Frontal cortex (tissue), 4 donors: ENCODE data around the gene MAML3. TPM values are rescaled to one million over a fixed set of nuclear protein-coding genes. Genes with fewer than 3 reads are reported as not detected.

ENCODE experiments used
- DNase-seq, 2 donors: peaks; one replicate each; pipeline ENCODE4 v3.0.0; 2012; ENCODE audit warnings: low spot score in 2 of 2
- FAIRE-seq: peaks from 2 replicates; lab custom pipeline; 2012; peaks lifted over from hg19 to GRCh38; lab: Jason Lieb, UNC
- total RNA-seq: library from RNA; depleted of rRNA; stranded (reverse); fragments of >200 nt; gene quantifications from one replicate; pipeline ENCODE4 v1.2.3, GENCODE V29; 2014
- donor health status: control.
- donor health status: control.
- donor health status: control.

Gene MAML3
- total RNA-seq, 1 donor from 2014 or later, result 7.7 TPM

DNA sequence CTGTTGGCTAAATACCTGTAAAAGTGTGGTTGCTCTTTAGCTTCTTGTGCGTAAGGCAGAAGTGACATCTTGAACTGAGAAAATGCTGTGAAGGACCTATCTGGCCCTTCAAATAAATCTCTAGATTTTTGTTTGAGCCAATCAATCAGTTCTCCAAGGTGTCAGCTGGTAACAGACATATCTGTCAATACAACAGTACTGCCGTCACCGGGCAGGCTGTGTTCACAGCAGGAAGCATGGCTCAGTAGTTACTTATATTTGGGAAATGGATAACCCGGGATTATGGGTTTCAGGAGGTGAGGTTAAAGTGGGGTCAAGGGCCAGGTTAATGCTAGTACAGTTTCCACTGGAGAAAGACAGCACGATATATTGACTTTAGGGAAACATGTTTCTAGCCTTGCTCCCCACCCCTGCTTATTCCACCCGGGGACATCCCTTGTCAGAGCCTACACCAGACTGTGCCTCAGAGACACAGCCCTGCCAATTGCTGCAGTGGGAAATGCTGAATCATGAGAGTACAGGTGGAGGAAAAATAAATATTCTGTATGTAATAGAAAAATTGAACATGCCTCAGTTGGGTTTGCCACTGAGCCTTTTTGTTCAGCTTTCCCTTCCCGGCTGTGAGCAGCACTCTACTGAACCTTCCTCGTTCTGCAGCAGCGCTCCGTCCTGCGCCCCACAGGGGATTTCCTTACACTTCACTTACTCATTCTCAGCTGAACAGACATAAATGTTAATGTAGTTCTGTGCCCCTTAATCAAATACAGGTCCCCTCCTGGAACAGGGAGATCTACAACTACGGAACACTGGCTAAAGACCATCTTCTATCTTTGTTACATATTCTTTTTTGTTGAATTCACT, 367.3 kb downstream of the MAML3 start:
- DNase-seq, result no peak
- FAIRE-seq, result no peak

DNA sequence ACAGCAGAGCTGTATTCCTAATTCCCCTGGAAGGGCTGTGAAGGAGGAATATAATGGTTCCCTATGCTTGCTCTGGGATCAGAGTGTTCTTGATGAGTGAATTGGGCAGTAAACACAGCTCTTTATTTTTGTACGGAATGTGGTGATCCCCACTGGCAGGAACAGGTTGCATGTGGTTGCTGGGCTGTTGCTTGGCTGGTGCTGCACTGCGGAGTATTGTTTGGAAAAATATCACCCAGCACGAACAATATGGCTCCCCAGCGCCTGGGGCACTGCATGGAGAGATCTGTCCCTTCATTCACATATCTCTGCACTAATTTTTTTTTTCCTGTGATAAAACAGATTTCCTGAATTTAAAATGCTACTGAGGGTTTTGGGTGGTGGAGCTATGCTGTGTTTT, 368.6 kb downstream of the MAML3 start:
- FAIRE-seq (no peak), DNase-seq (no peak)

- peak in 1 of 2 donors; percentile 11 for DNase-seq
- no peak for FAIRE-seq
Measured at GRCh38 chr4:139783741-139784484, 370.1 kb downstream of the MAML3 start.

GRCh38 chr4:139782926-139783522, 371.0 kb downstream of the MAML3 start:
- DNase-seq (no peak), FAIRE-seq (no peak)

GRCh38 chr4:139781066-139781465, 372.9 kb downstream of the MAML3 start:
- FAIRE-seq, result no peak

GRCh38 chr4:139779691-139780090, 374.3 kb downstream of the MAML3 start:
- DNase-seq (no peak), FAIRE-seq (no peak)

More at GRCh38 chr4:139781066-139781465, 372.9 kb downstream of the MAML3 start:
- DNase-seq, result no peak

DNA sequence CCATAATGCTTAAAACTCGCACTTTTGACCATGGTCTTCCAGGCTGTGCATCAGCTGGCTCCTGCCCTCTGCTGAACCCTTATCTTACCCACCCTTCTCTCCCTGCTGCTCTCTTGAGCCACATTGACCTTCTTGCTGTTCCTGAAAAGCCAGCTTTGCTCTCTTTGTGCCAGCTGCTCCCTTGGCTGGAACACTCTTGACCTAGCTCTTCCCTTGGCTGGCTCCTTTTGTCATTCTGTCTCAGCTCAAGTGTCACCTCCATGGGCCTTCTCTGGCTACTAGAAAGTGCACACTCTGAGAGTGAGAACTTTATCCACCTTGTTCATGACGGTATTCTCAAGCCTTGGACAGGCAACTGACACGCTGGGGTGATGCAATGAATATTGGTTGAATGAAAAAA, 376.2 kb downstream of the MAML3 start:
- FAIRE-seq (no peak), DNase-seq (no peak)

- no peak for FAIRE-seq
- no peak for DNase-seq
Measured at GRCh38 chr4:139776235-139776634, 377.7 kb downstream of the MAML3 start.

GRCh38 chr4:139774759-139775487, 379.1 kb downstream of the MAML3 start:
- DNase-seq (no peak), FAIRE-seq (no peak)

DNA sequence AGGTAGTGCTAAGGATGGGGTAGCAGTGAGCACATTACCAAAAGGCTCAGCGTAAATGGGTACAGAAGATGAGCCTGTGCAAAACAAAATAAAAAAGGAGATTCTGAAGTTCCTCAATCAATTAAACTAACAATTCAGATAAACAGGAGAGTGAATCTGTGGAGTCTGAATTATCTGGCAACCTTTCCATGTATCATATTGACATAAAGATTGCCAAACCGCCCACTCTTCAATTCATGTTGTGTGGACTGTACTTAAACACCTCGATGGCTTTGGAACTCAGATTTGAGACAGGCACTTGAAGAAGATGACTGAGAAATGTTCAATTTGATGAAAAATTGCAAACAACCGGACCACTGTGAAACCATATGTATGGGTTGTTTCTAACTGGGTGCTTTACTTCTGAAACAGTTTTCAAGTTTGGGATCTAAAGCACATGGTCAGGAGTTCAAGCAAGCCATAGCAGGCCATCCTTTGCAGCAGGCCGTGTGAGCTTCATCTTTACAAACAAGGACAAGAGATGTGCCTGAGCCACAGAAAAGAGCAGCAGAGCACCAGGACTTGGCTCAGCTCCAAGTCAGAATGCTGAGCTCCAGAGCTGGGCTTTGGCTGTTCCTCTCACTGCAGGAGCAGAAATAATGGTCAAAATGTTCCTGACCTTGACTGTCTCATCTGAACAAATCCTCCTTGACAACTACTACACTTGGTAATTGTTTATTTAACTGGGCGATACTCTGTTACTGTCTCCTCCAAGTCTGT, 380.2 kb downstream of the MAML3 start:
- DNase-seq, result no peak
- no peak for FAIRE-seq

GRCh38 chr4:139770361-139770760, 383.6 kb downstream of the MAML3 start:
- FAIRE-seq, result no peak

DNA sequence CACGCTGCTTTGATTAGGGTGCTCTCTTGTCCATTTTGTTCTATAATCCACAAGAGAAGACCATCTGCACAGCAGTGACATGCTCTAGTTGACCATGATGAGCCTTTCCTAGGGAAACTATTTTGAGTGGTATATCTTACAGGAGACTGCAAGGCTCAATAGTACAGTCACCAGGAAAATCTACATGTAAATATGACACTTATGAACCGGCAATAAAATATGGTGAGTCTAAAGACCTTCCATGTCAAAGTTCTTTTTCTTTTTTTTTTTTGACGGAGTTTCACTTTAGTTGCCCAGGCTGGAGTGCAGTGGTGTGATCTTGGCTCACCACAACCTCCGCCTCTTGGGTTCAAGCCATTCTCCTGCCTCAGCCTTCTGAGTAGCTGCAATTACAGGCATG, 384.6 kb downstream of the MAML3 start:
- DNase-seq (no peak), FAIRE-seq (no peak)

More at GRCh38 chr4:139770361-139770760, 383.6 kb downstream of the MAML3 start:
- DNase-seq, result no peak

- FAIRE-seq, result no peak
- DNase-seq, result no peak
Measured at GRCh38 chr4:139768896-139769295, 385.1 kb downstream of the MAML3 start.

DNA sequence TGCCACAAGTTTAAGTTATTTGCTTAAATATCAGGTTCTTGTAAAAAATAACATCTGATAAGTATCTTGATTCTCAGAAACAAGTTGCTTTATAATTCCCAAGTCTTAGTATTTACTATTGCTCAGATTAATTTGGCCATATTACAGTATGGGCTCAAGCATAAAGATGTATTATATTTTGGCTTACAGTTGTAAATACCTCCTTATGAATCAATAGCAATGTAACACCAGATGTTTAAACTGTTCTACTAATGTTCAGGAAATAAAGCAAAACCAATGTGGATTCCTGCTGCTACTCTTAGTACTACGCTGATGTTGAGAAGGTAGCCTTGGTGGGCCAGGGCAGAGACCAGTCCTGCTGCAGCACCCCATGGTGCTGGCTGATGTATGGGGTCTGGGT, 385.6 kb downstream of the MAML3 start:
- DNase-seq, result no peak
- no peak for FAIRE-seq

GRCh38 chr4:139767585-139767984, 386.4 kb downstream of the MAML3 start:
- DNase-seq (no peak), FAIRE-seq (no peak)

DNA sequence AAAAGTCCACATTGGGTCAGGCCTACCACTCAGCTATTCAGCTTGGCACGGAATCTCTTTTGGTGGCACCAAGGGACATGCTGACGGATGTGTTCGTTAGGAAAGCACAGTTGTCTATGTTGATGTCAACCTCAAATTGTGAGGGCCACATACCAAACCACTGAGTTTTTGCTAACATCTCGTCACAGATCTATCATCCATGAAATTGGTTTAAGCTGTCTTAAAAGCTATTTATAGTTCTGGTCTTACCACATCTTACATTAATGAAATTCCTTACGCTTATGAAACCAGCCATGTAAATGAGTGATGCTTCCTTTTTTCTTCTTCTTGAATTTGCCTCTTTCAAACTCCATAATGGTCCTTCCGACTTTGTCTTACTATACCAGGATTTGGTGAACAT, 386.8 kb downstream of the MAML3 start:
- DNase-seq (no peak), FAIRE-seq (no peak)

DNA sequence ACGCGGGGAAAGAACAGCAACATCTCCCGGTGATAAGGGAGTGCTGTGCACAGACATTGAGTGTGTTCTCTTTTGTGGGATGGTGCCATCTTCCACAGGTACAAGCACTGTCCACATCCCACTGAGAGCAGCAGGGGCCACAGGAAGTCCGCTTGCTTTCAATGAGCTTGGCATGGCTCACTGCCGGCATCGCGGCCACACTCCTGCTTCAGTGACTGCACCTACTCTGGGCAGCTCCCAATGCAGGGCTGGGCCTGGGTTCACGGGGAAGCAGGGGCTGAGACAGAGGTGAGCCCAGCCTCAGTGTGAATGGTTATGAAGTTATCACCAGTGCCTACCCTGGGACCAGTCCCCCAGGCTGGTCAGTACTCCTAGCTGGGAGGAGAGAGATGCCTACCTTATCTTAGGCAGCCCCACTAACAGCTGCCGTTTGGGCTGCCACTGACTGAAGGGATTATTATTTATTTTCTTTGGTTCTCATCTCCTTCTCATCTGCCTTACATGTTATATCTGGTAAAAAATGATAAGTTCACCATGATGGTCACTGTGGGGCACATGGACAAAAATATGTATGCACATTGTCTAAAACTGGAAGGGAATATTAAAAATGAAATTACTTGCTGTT, 389.2 kb downstream of the MAML3 start:
- FAIRE-seq (no peak), DNase-seq (no peak)

- no peak for DNase-seq
- no peak for FAIRE-seq
Measured at GRCh38 chr4:139764182-139764581, 389.8 kb downstream of the MAML3 start.

DNA sequence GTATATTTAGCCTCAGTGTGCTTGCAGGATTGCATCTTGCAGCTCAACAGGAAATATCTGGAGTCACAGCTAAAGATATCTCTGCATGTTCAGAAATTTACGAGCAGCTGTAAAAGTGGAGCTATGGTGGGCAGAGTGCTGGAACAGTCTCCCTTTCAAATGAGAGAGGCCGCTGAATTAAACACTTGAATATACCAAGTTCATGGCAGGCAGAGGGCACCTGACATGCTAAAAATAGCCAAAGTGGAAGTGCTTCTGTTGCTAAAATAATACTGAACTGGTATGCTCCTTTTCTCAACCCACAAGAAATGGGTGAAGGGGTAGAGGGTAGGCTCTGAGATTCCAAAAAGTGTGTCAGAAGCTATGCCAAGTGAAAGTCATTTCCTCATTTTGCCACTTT, 390.3 kb downstream of the MAML3 start:
- DNase-seq, result peak in 1 of 2 donors; percentile 21
- FAIRE-seq, result no peak
